GM12873 (cell line): Measurements from ENCODE around the gene AKR7A2.
A peak's percentile ranks its signal among the peaks of the same experiment; 100 is the strongest.

Experiments used
- TF ChIP-seq, protein P1 (sequence below): IDR thresholded peaks from 2 replicates; pipeline ENCODE4 v1.5.1; 2012; ENCODE audit warnings: low read depth, mild to moderate bottlenecking, moderate library complexity, low read length, control low read depth; ENCODE audit not compliant: insufficient read depth; ENCODE audit errors: missing control alignments

Gene AKR7A2

GRCh38 chr1:19273106-19273843 lies 38.7 kb downstream of the AKR7A2 start:
- TF ChIP-seq, protein P1, sequence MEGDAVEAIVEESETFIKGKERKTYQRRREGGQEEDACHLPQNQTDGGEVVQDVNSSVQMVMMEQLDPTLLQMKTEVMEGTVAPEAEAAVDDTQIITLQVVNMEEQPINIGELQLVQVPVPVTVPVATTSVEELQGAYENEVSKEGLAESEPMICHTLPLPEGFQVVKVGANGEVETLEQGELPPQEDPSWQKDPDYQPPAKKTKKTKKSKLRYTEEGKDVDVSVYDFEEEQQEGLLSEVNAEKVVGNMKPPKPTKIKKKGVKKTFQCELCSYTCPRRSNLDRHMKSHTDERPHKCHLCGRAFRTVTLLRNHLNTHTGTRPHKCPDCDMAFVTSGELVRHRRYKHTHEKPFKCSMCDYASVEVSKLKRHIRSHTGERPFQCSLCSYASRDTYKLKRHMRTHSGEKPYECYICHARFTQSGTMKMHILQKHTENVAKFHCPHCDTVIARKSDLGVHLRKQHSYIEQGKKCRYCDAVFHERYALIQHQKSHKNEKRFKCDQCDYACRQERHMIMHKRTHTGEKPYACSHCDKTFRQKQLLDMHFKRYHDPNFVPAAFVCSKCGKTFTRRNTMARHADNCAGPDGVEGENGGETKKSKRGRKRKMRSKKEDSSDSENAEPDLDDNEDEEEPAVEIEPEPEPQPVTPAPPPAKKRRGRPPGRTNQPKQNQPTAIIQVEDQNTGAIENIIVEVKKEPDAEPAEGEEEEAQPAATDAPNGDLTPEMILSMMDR: no peak

- TF ChIP-seq, protein P1: no peak
Measured at GRCh38 chr1:19272064-19272463, 39.9 kb downstream of the AKR7A2 start.

DNA sequence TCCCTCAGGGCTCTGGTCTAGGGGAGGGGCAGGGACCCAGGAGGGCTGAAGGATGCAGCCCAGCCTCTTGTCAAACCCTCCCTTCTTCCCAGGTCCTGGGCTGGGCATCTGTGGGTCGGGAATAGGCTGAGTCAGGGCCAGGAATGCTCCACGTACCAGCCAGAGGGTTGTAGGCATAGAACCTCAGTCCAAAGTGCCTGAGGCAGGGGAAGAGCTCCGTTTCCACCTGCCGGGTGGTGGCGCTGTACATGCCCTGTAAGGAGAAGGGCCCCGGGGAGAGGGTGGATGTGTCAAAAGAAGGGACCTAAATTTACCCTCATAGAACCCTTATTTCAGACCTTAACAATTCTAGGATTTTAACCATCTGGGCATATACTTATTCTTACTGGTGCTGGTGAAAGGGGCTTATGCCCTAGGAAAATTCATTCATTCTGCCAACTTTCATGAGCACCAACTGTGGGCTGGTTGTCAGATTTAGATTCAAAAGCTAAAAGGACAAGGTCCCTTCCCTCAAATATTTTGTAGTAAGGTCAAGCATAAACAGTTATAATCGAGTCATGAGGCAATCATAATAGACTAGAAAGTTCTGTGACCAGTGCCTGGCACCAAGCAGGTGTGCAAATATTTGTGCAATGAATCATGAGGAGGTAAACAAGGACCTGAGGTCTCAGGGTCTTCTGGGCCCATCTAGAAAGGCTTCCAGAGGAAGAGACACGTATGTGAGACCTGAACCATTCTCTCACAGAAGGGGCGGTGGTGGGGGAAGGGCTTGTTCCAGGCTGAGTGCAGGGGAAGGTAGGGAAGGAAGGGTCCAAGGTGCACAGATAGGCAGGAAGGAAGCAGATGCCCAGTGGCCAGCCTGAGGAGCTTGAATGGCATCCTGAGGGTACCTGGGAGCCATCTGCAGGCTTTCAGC lies 42.3 kb downstream of the AKR7A2 start:
- TF ChIP-seq, protein P1: peak; percentile 19

DNA sequence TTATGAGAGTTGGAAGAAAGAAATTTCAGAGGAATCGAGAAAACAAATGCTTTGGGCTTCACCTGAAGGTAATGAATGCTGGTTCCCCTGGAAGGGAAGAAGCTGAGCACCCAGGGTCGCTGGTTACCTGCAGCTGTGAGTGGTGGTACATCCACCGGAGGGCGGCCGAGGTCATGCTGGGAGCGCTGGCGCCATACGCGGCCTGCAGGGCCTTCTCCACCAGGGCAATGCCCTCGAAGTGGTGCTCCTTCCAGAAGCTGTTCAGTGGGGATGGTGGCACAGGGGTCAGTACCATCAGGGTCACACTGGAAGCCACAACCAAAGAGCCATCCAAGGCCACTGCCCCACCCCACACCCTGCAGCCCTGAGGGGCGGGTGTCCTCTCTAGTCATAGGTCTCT lies 43.5 kb downstream of the AKR7A2 start:
- TF ChIP-seq, protein P1: no peak

DNA sequence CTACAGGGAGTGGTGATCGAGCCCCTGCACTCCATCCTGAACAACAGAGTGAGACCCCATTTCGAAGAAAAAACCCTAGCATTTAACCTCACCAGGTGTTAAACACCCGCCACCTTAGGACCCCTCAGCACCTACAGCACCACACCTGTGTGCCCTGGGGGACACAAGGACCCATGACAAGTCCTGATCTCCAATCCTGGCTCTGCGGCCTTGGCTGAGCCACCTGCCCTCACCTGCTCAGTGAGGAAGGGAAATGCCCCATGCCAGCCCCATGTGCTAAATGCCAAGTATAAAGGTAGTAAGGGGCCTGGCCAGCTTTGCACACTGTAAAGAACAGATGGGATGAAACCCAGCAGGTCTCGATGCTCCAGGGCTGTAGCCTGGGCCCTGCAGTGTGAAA lies 49.2 kb downstream of the AKR7A2 start:
- TF ChIP-seq, protein P1: no peak

GRCh38 chr1:19262047-19262446 lies 49.9 kb downstream of the AKR7A2 start:
- TF ChIP-seq, protein P1: no peak
